Keratinocyte (primary cell): ENCODE data around the gene C3orf20. TPM values are rescaled to one million over a fixed set of nuclear protein-coding genes. Genes with fewer than 3 reads are reported as not detected.

Experiments
- DNase-seq: peaks from one replicate; pipeline ENCODE4 v3.0.0-alpha.2; 2011; ENCODE audit warnings: low read depth, missing footprints, low spot score
- FAIRE-seq: peaks from 2 replicates; lab custom pipeline; 2011; peaks lifted over from hg19 to GRCh38; lab: Jason Lieb, UNC
- H2AFZ ChIP-seq: 2 replicates; pipeline ENCODE4 v1.6.0; 2012; ENCODE audit warnings: low read length, control low read depth, inconsistent platforms; ENCODE audit not compliant: control insufficient read depth
- H3K27ac ChIP-seq: 2 replicates; pipeline ENCODE4 v1.5.1; 2011; ENCODE audit warnings: low read length; ENCODE audit not compliant: control insufficient read depth, insufficient read depth
- H3K27me3 ChIP-seq: 3 replicates; pipeline ENCODE4 v1.6.0; 2011; ENCODE audit warnings: low read length; ENCODE audit not compliant: control insufficient read depth, insufficient read depth; ENCODE audit errors: extremely low read depth
- H3K36me3 ChIP-seq, 2 experiments: 2 replicates in 1 of 2; 3 replicates in 1 of 2; pipeline ENCODE4 v1.5.1; 2011; ENCODE audit warnings: low read length in 2 of 2, mild to moderate bottlenecking in 1 of 2; ENCODE audit not compliant: control insufficient read depth in 2 of 2, insufficient read depth in 2 of 2; ENCODE audit errors: extremely low read depth in 1 of 2
- H3K4me1 ChIP-seq: 3 replicates; pipeline ENCODE4 v1.5.1; 2011; ENCODE audit warnings: low read length; ENCODE audit not compliant: control insufficient read depth, insufficient read depth; ENCODE audit errors: extremely low read depth
- H3K4me2 ChIP-seq: 3 replicates; pipeline ENCODE4 v1.6.0; 2011; ENCODE audit warnings: low read depth, low read length; ENCODE audit not compliant: control insufficient read depth, insufficient read depth; ENCODE audit errors: extremely low read depth
- H3K4me3 ChIP-seq, 3 experiments: fragments of 200-600 bp in 1 of 3; sonication (generic) in 1 of 3; 2 replicates in 2 of 3; 3 replicates in 1 of 3; pipeline ENCODE4 v1.5.1; 2011 to 2016; ENCODE audit warnings: low read length in 3 of 3, mild to moderate bottlenecking in 3 of 3, control low read depth in 2 of 3, inconsistent platforms in 1 of 3, low read depth in 1 of 3, mixed read lengths in 1 of 3, mixed run types in 1 of 3, moderate library complexity in 1 of 3; ENCODE audit not compliant: control insufficient read depth in 2 of 3, insufficient read depth in 2 of 3; ENCODE audit errors: extremely low read depth in 1 of 3
- H3K79me2 ChIP-seq: 2 replicates; pipeline ENCODE4 v1.6.0; 2012; ENCODE audit warnings: low read length; ENCODE audit not compliant: control insufficient read depth, insufficient read depth
- H3K9ac ChIP-seq: 3 replicates; pipeline ENCODE4 v1.6.0; 2011; ENCODE audit warnings: low read length; ENCODE audit not compliant: control insufficient read depth, insufficient read depth; ENCODE audit errors: extremely low read depth
- H3K9me1 ChIP-seq: 3 replicates; pipeline ENCODE4 v1.6.0; 2011; ENCODE audit warnings: low read length; ENCODE audit not compliant: control insufficient read depth, insufficient read depth; ENCODE audit errors: extremely low read depth
- H3K9me3 ChIP-seq: 2 replicates; pipeline ENCODE4 v1.5.1; 2012; ENCODE audit warnings: low read depth, low read length; ENCODE audit not compliant: control insufficient read depth
- H4K20me1 ChIP-seq: 3 replicates; pipeline ENCODE4 v1.6.0; 2011; ENCODE audit warnings: low read length; ENCODE audit not compliant: control insufficient read depth, insufficient read depth; ENCODE audit errors: extremely low read depth
- EZH2 ChIP-seq: IDR thresholded peaks from one replicate; pipeline ENCODE4 v1.6.1; 2012; ENCODE audit warnings: inconsistent platforms, mild to moderate bottlenecking, low read length, moderate library complexity
- dilution Hi-C: fragments of 300-500 bp; cut with MboI; formaldehyde crosslinking; loops from one replicate; pipeline ENCODE4 v1.7.0; 2020; ENCODE audit warnings: low sequenced_read_pairs; ENCODE audit not compliant: extremely low pct_ligation_motif_present
- polyA plus RNA-seq, 5 experiments: library from polyadenylated mRNA; depleted of rRNA in 3 of 5; stranded (reverse) in 3 of 5; stranded (forward) in 1 of 5; unstranded in 1 of 5; fragments of >200 nt; gene quantifications; 1 replicate in 1 of 5; 2 replicates in 3 of 5; 3 replicates in 1 of 5; pipeline versions ENCODE4 v1.2.1 to v1.2.3, GENCODE V29; 2011 to 2012; ENCODE audit warnings: missing spikeins in 2 of 5, low read depth in 1 of 5, low replicate concordance in 1 of 5
- TF ChIP-seq, protein P1 (sequence below), 3 experiments: IDR thresholded peaks in 1 of 3; conservative IDR thresholded peaks in 1 of 3; optimal IDR thresholded peaks in 1 of 3; 2 replicates in 2 of 3; 3 replicates in 1 of 3; pipeline versions ENCODE3 to v1.5.1; 2011; ENCODE audit warnings: low read length in 3 of 3, mild to moderate bottlenecking in 3 of 3, moderate library complexity in 2 of 3, control low read depth in 1 of 3, inconsistent platforms in 1 of 3; ENCODE audit not compliant: insufficient read depth in 2 of 3; ENCODE audit errors: extremely low read depth in 1 of 3

Gene C3orf20
- polyA plus RNA-seq, 1 donor (not counting 4 experiments of a cell fraction or from before 2014, with no cell fraction given) = not detected

DNA sequence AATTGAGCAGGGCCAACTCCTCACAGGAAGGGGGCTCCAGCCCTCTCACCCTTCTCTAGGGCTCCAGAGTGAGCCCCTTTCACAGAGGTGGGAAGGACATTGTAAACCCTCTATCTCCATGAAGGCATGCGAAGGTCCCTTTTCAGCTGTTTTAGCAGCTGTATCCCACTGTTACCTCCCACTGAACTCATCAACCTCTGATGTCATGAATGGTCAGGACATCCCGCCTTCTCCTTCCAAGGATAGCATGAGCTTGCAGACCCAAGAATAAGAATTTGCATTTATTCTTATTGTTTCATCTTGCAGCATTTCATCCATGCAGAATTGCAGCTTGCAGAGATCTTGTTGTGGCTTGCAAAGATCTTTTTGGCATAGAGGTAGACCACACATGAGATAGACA is 119.5 kb downstream of the C3orf20 start:
- no peak for TF ChIP-seq EZH2
- TF ChIP-seq, protein P1, sequence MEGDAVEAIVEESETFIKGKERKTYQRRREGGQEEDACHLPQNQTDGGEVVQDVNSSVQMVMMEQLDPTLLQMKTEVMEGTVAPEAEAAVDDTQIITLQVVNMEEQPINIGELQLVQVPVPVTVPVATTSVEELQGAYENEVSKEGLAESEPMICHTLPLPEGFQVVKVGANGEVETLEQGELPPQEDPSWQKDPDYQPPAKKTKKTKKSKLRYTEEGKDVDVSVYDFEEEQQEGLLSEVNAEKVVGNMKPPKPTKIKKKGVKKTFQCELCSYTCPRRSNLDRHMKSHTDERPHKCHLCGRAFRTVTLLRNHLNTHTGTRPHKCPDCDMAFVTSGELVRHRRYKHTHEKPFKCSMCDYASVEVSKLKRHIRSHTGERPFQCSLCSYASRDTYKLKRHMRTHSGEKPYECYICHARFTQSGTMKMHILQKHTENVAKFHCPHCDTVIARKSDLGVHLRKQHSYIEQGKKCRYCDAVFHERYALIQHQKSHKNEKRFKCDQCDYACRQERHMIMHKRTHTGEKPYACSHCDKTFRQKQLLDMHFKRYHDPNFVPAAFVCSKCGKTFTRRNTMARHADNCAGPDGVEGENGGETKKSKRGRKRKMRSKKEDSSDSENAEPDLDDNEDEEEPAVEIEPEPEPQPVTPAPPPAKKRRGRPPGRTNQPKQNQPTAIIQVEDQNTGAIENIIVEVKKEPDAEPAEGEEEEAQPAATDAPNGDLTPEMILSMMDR (optimal IDR thresholded peaks at IDR 0.05 in 1 of 3, IDR thresholded peaks at IDR 0.05 in 1 of 3, conservative IDR thresholded peaks at IDR 0.05 in 1 of 3; ENCODE audit: extremely low read depth in 1 of 3, insufficient read depth in 2 of 3, low read length in 3 of 3) = no peak
- FAIRE-seq (no peak), DNase-seq (no peak)
- Histone ChIP-seq H3K4me2 (no peak overlapping the region), H2AFZ (no peak overlapping the region), H3K27ac (no peak overlapping the region), H3K9ac (no peak overlapping the region), H3K36me3 (no peaks in the 10 kb centered on the region), H3K27me3 (peaks cover 18% of the 10 kb centered on the region), H3K4me1 (no peaks in the 10 kb centered on the region), H4K20me1 (no peaks in the 10 kb centered on the region), H3K79me2 (no peaks in the 10 kb centered on the region), H3K9me1 (no peaks in the 10 kb centered on the region), H3K4me3 (no peak overlapping the region), H3K9me3 (no peaks in the 10 kb centered on the region)
- dilution Hi-C loops = no loop called here

DNA sequence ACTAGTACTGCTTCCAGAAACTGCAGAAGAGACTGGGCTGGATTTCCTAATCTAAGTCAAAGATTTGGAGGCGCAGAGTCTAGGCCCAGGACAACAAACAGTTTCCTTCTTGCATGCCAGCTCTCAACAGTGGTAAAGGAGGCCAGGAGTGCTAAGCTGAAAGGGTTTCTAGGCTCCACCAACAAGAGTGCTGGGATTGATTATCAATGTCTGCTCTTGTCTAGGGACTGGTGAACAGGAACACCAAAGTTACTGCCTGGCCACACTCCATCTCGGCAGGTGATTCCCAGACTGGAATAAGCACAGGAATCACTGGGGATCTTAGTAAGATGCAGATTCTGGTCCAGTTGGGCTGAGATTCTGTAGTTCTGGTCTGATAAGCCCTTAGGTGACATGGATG is 121.1 kb downstream of the C3orf20 start:
- H3K36me3 ChIP-seq = no peaks in the 10 kb centered on the region
- dilution Hi-C loops = no loop called here
- H3K4me3 ChIP-seq = no peak overlapping the region
- DNase-seq (no peak), FAIRE-seq (no peak)
- no peak overlapping the region for H3K4me2 ChIP-seq
- no peaks in the 10 kb centered on the region for H3K4me1 ChIP-seq
- TF ChIP-seq, protein P1 (optimal IDR thresholded peaks at IDR 0.05 in 1 of 3, IDR thresholded peaks at IDR 0.05 in 1 of 3, conservative IDR thresholded peaks at IDR 0.05 in 1 of 3; ENCODE audit: extremely low read depth in 1 of 3, insufficient read depth in 2 of 3, low read length in 3 of 3) = no peak
- no peak for TF ChIP-seq EZH2
- no peaks in the 10 kb centered on the region for H4K20me1 ChIP-seq
- H3K9me3 ChIP-seq = no peaks in the 10 kb centered on the region
- no peak overlapping the region for H3K9ac ChIP-seq
- no peaks in the 10 kb centered on the region for H3K79me2 ChIP-seq
- no peaks in the 10 kb centered on the region for H3K9me1 ChIP-seq
- peaks cover 18% of the 10 kb centered on the region for H3K27me3 ChIP-seq
- no peak overlapping the region for H2AFZ ChIP-seq
- no peak overlapping the region for H3K27ac ChIP-seq
